HCT116 (cell line): ENCODE data around the gene ENTREP1. TPM values are rescaled to one million over a fixed set of nuclear protein-coding genes. Genes with fewer than 3 reads are reported as not detected.

Experiments used
- ATAC-seq: fragments of 200-7000 bp; cut with Tn5 transposase; 2 replicates; pipeline ENCODE4 v1.9.1; 2020; ENCODE audit warnings: mild to moderate bottlenecking, moderate library complexity
- BruUV-seq: library from RNA; stranded (reverse); fragments of 400-500 nt; replicated peaks from 2 replicates; lab custom pipeline; 2021; lab: Mats Ljungman, UMichigan
- CTCF ChIA-PET: fragments of 300-600 bp; sonication (Branson Sonifier 250); formaldehyde crosslinking; loops from one replicate; lab custom pipeline; 2021; ENCODE audit warnings: antibody characterized with exemption; lab: Charles Lee
- POLR2A ChIA-PET: fragments of 300-600, 350-600 bp; sonication (Branson Sonifier 250); formaldehyde crosslinking; loops from one replicate; lab custom pipeline; 2021; ENCODE audit warnings: antibody characterized with exemption; lab: Charles Lee
- RAD21 ChIA-PET, 2 experiments: fragments of 300-600 bp; sonication (Branson Sonifier 250); formaldehyde crosslinking; loops; one replicate each; lab custom pipeline; 2023; ENCODE audit warnings: low total read pairs in 2 of 2; ENCODE audit not compliant: uncharacterized antibody in 2 of 2, unreplicated experiment in 2 of 2, low non-redundant PET in 1 of 2; lab: Charles Lee
- DNase-seq: peaks from one replicate; pipeline ENCODE4 v3.0.0-alpha.2; 2010; ENCODE audit warnings: low read depth, low spot score
- H2AFZ ChIP-seq: fragments of 200-600 bp; shearing (Covaris generic), sonication (generic); 2 replicates; pipeline ENCODE4 v1.6.1; 2017; ENCODE audit warnings: low read depth, mixed run types, mixed read lengths, antibody characterized with exemption, low read length; ENCODE audit not compliant: poor library complexity, severe bottlenecking
- H3K27ac ChIP-seq: 2 replicates; pipeline ENCODE4 v1.5.1; 2012; ENCODE audit warnings: low read depth, low read length
- H3K27me3 ChIP-seq: fragments of 200-600 bp; sonication (generic); 2 replicates; pipeline ENCODE4 v1.6.1; 2016; ENCODE audit warnings: mixed run types, low read length, mixed read lengths; ENCODE audit not compliant: insufficient read depth
- H3K36me3 ChIP-seq, 2 experiments: fragments of 200-500 bp in 1 of 2; fragments of 200-600 bp in 1 of 2; sonication (Bioruptor generic) in 1 of 2; sonication (generic) in 1 of 2; 2 replicates each; pipeline versions ENCODE4 v1.5.1 to v1.6.1; 2014 to 2016; ENCODE audit warnings: low read length in 2 of 2, inconsistent platforms in 1 of 2, mixed read lengths in 1 of 2, mixed run types in 1 of 2; ENCODE audit not compliant: insufficient read depth in 2 of 2, control insufficient read depth in 1 of 2
- H3K4me1 ChIP-seq, 2 experiments: fragments of 200-600 bp in 1 of 2; sonication (generic) in 1 of 2; 2 replicates each; pipeline versions ENCODE4 v1.5.1 to v1.6.1; 2012 to 2017; ENCODE audit warnings: low read length in 2 of 2, inconsistent platforms in 1 of 2, mild to moderate bottlenecking in 1 of 2, mixed read lengths in 1 of 2, mixed run types in 1 of 2, moderate library complexity in 1 of 2; ENCODE audit not compliant: insufficient read depth in 2 of 2, control insufficient read depth in 1 of 2
- H3K4me2 ChIP-seq: fragments of 200-600 bp; sonication (generic); 2 replicates; pipeline ENCODE4 v1.6.1; 2017; ENCODE audit warnings: mixed run types, low read length, mixed read lengths
- H3K4me3 ChIP-seq, 2 experiments: fragments of 200-600 bp in 1 of 2; sonication (generic) in 1 of 2; replicated peaks in 1 of 2; 2 replicates each; pipeline ENCODE4 v1.5.1; 2011 to 2016; ENCODE audit warnings: low read length in 2 of 2, control low read depth in 1 of 2, low read depth in 1 of 2, mild to moderate bottlenecking in 1 of 2, mixed read lengths in 1 of 2, mixed run types in 1 of 2
- H3K79me2 ChIP-seq: fragments of 200-600 bp; sonication (generic); 2 replicates; pipeline ENCODE4 v1.6.1; 2017; ENCODE audit warnings: mild to moderate bottlenecking, mixed run types, low read length, moderate library complexity, mixed read lengths; ENCODE audit not compliant: insufficient read depth
- H3K9ac ChIP-seq: fragments of 200-600 bp; sonication (generic); 2 replicates; pipeline ENCODE4 v1.6.1; 2016; ENCODE audit warnings: low read length, mixed read lengths
- H3K9me2 ChIP-seq: fragments of 200-600 bp; sonication (generic), shearing (Covaris generic); 2 replicates; pipeline ENCODE4 v1.6.1; 2017; ENCODE audit warnings: mixed run types, mild to moderate bottlenecking, moderate library complexity; ENCODE audit not compliant: insufficient read depth
- H3K9me3 ChIP-seq, 2 experiments: fragments of 200-500 bp in 1 of 2; fragments of 200-600 bp in 1 of 2; sonication (Bioruptor generic) in 1 of 2; sonication (generic) in 1 of 2; 2 replicates each; pipeline ENCODE4 v1.6.1; 2014 to 2017; ENCODE audit warnings: low read length in 2 of 2, mixed read lengths in 2 of 2, inconsistent platforms in 1 of 2, low read depth in 1 of 2, mild to moderate bottlenecking in 1 of 2, mixed run types in 1 of 2, moderate library complexity in 1 of 2; ENCODE audit not compliant: control insufficient read depth in 1 of 2, insufficient read depth in 1 of 2
- H4K20me1 ChIP-seq: fragments of 200-600 bp; sonication (generic), shearing (Covaris generic); 2 replicates; pipeline ENCODE4 v1.6.1; 2017; ENCODE audit warnings: mixed run types, mild to moderate bottlenecking, moderate library complexity; ENCODE audit not compliant: insufficient read depth
- ATF3 ChIP-seq: IDR thresholded peaks from 2 replicates; pipeline ENCODE4 v1.6.1; 2012
- CEBPB ChIP-seq: IDR thresholded peaks from 2 replicates; pipeline ENCODE4 v1.6.1; 2012; ENCODE audit warnings: low read depth
- EZH2phosphoT487 ChIP-seq: fragments of 200-600 bp; IDR thresholded peaks from 2 replicates; pipeline ENCODE4 v1.6.1; 2018; ENCODE audit warnings: antibody characterized with exemption, borderline replicate concordance
- FOSL1 ChIP-seq: IDR thresholded peaks from 2 replicates; pipeline ENCODE4 v1.6.1; 2012; ENCODE audit warnings: low read depth
- POLR2AphosphoS5 ChIP-seq: IDR thresholded peaks from 2 replicates; pipeline ENCODE4 v1.6.1; 2011; ENCODE audit warnings: mild to moderate bottlenecking, low read depth, low read length, moderate library complexity
- SIN3A ChIP-seq: IDR thresholded peaks from 2 replicates; pipeline ENCODE4 v1.6.1; 2012; ENCODE audit warnings: low read depth
- SP1 ChIP-seq: IDR thresholded peaks from 2 replicates; pipeline ENCODE4 v1.6.1; 2012; ENCODE audit warnings: low read depth
- TCF7L2 ChIP-seq: IDR thresholded peaks from 2 replicates; pipeline ENCODE4 v1.7.0; 2011; ENCODE audit warnings: borderline replicate concordance, inconsistent platforms; ENCODE audit not compliant: insufficient read depth, insufficient read length; ENCODE audit errors: extremely low read depth
- ZBTB33 ChIP-seq: IDR thresholded peaks from 2 replicates; pipeline ENCODE4 v1.6.1; 2011; ENCODE audit warnings: mild to moderate bottlenecking, low read length, moderate library complexity; ENCODE audit not compliant: insufficient replicate concordance; ENCODE audit errors: extremely low read depth
- ZNF274 ChIP-seq: fragments of 200-500 bp; sonication (Bioruptor generic); IDR thresholded peaks from 2 replicates; pipeline ENCODE4 v1.6.1; 2014; ENCODE audit warnings: mild to moderate bottlenecking, low read depth, low read length, inconsistent platforms
- intact Hi-C: fragments of 100-400 bp; cut with micrococcal nuclease; formaldehyde crosslinking; loops from 2 replicates; pipeline ENCODE4 v1.10.0; 2022
- total RNA-seq: library from RNA; stranded (reverse); gene quantifications from one replicate; pipeline ENCODE4 v1.2.1, GENCODE V29; 2021; ENCODE audit not compliant: unreplicated experiment
- TF ChIP-seq, protein P1 (sequence below), 3 experiments: fragments of 200-600 bp in 1 of 3; sonication (generic) in 1 of 3; IDR thresholded peaks in 2 of 3; conservative IDR thresholded peaks in 1 of 3; 2 replicates each; pipeline ENCODE4 v1.5.1; 2012 to 2017; ENCODE audit warnings: low read depth in 2 of 3, low read length in 2 of 3, antibody characterized with exemption in 1 of 3, borderline replicate concordance in 1 of 3, control low read depth in 1 of 3, mild to moderate bottlenecking in 1 of 3, mixed read lengths in 1 of 3, mixed run types in 1 of 3, moderate library complexity in 1 of 3; ENCODE audit not compliant: insufficient read depth in 1 of 3
- TF ChIP-seq, protein P2 (sequence below): IDR thresholded peaks from 2 replicates; pipeline ENCODE4 v1.6.1; 2012
- TF ChIP-seq, protein P3 (sequence below): IDR thresholded peaks from 2 replicates; pipeline ENCODE4 v1.6.1; 2012; ENCODE audit warnings: low read depth

Gene ENTREP1
- total RNA-seq, 1 experiment from 2014 or later, result 1.1 TPM

- Histone ChIP-seq H4K20me1 (no peaks in the 10 kb centered on the region), H3K4me2 (no peak overlapping the region), H3K4me1 (peaks cover 0 to 4% of the 10 kb centered on the region in 2 experiments; a peak in 2 of 4 replicates), H3K9me2 (no peaks in the 10 kb centered on the region)
- TF ChIP-seq, protein P1, sequence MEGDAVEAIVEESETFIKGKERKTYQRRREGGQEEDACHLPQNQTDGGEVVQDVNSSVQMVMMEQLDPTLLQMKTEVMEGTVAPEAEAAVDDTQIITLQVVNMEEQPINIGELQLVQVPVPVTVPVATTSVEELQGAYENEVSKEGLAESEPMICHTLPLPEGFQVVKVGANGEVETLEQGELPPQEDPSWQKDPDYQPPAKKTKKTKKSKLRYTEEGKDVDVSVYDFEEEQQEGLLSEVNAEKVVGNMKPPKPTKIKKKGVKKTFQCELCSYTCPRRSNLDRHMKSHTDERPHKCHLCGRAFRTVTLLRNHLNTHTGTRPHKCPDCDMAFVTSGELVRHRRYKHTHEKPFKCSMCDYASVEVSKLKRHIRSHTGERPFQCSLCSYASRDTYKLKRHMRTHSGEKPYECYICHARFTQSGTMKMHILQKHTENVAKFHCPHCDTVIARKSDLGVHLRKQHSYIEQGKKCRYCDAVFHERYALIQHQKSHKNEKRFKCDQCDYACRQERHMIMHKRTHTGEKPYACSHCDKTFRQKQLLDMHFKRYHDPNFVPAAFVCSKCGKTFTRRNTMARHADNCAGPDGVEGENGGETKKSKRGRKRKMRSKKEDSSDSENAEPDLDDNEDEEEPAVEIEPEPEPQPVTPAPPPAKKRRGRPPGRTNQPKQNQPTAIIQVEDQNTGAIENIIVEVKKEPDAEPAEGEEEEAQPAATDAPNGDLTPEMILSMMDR (IDR thresholded peaks at IDR 0.05 in 2 of 3, conservative IDR thresholded peaks at IDR 0.05 in 1 of 3; ENCODE audit: borderline replicate concordance in 1 of 3, insufficient read depth in 1 of 3, low read depth in 2 of 3, low read length in 2 of 3), result no peak
- TF ChIP-seq SIN3A, result no peak
- TF ChIP-seq EZH2phosphoT487, result no peak
- no peak for TF ChIP-seq SP1
- TF ChIP-seq FOSL1, result no peak
- TF ChIP-seq, protein P2, sequence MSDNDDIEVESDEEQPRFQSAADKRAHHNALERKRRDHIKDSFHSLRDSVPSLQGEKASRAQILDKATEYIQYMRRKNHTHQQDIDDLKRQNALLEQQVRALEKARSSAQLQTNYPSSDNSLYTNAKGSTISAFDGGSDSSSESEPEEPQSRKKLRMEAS, result no peak
- TF ChIP-seq, protein P3, sequence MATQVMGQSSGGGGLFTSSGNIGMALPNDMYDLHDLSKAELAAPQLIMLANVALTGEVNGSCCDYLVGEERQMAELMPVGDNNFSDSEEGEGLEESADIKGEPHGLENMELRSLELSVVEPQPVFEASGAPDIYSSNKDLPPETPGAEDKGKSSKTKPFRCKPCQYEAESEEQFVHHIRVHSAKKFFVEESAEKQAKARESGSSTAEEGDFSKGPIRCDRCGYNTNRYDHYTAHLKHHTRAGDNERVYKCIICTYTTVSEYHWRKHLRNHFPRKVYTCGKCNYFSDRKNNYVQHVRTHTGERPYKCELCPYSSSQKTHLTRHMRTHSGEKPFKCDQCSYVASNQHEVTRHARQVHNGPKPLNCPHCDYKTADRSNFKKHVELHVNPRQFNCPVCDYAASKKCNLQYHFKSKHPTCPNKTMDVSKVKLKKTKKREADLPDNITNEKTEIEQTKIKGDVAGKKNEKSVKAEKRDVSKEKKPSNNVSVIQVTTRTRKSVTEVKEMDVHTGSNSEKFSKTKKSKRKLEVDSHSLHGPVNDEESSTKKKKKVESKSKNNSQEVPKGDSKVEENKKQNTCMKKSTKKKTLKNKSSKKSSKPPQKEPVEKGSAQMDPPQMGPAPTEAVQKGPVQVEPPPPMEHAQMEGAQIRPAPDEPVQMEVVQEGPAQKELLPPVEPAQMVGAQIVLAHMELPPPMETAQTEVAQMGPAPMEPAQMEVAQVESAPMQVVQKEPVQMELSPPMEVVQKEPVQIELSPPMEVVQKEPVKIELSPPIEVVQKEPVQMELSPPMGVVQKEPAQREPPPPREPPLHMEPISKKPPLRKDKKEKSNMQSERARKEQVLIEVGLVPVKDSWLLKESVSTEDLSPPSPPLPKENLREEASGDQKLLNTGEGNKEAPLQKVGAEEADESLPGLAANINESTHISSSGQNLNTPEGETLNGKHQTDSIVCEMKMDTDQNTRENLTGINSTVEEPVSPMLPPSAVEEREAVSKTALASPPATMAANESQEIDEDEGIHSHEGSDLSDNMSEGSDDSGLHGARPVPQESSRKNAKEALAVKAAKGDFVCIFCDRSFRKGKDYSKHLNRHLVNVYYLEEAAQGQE, result no peak
- TF ChIP-seq POLR2AphosphoS5, result no peak
- TF ChIP-seq ATF3, result no peak
- no peak for TF ChIP-seq TCF7L2
- no peak for TF ChIP-seq ZBTB33
- TF ChIP-seq CEBPB, result no peak
- no peak for TF ChIP-seq ZNF274
- TF ChIP-seq, all 23 proteins: peak for 0
- no peaks in the 10 kb centered on the region for H3K79me2 ChIP-seq
- ChIA-PET POLR2A (no interaction called here), CTCF (no interaction called here), RAD21 (no interaction called here)
- intact Hi-C loops, result no loop called here
- H3K36me3 ChIP-seq, result no peaks in the 10 kb centered on the region
- ATAC-seq (no peak), DNase-seq (no peak)
- H2AFZ ChIP-seq, result no peak overlapping the region
- H3K9me3 ChIP-seq, result no peaks in the 10 kb centered on the region
- no TSS peak for BruUV-seq
- H3K27me3 ChIP-seq, result peaks cover 6% of the 10 kb centered on the region; the same call in 1 of the 2 replicates
- H3K27ac ChIP-seq, result no peak overlapping the region
- H3K4me3 ChIP-seq, result no peak overlapping the region
- no peak overlapping the region for H3K9ac ChIP-seq
These were observed 42.0 kb upstream of the ENTREP1 start for GRCh38 chr9:69283003-69283402.
